Ishikawa (cell line): ENCODE measurements around the gene HLA-F.

Source experiments
- CEBPB ChIP-seq: IDR thresholded peaks from 2 replicates; pipeline ENCODE4 v1.6.1; 2012
- CREB1 ChIP-seq: IDR thresholded peaks from 2 replicates; pipeline ENCODE4 v1.6.1; 2012; ENCODE audit warnings: low read depth
- EGR1 ChIP-seq: IDR thresholded peaks from 2 replicates; pipeline ENCODE4 v1.6.1; 2012
- EP300 ChIP-seq: IDR thresholded peaks from 2 replicates; pipeline ENCODE4 v1.6.1; 2012; ENCODE audit warnings: borderline replicate concordance
- FOXM1 ChIP-seq: IDR thresholded peaks from 2 replicates; pipeline ENCODE4 v1.6.1; 2012; ENCODE audit warnings: low read depth, borderline replicate concordance
- MAX ChIP-seq: IDR thresholded peaks from 2 replicates; pipeline ENCODE4 v1.6.1; 2012
- NFIC ChIP-seq: IDR thresholded peaks from 2 replicates; pipeline ENCODE4 v1.6.1; 2012
- RAD21 ChIP-seq: IDR thresholded peaks from 2 replicates; pipeline ENCODE4 v1.6.1; 2012; ENCODE audit warnings: low read depth
- TAF1 ChIP-seq: IDR thresholded peaks from 2 replicates; pipeline ENCODE4 v1.6.1; 2012; ENCODE audit warnings: low read depth, mild to moderate bottlenecking
- TCF12 ChIP-seq: IDR thresholded peaks from 2 replicates; pipeline ENCODE4 v1.6.1; 2012; ENCODE audit warnings: low read depth
- TEAD4 ChIP-seq: IDR thresholded peaks from 2 replicates; pipeline ENCODE4 v1.6.1; 2012
- USF1 ChIP-seq: IDR thresholded peaks from 2 replicates; pipeline ENCODE4 v1.6.1; 2012
- YY1 ChIP-seq: IDR thresholded peaks from 2 replicates; pipeline ENCODE4 v1.6.1; 2012; ENCODE audit warnings: low read depth
- ZBTB7A ChIP-seq: IDR thresholded peaks from 2 replicates; pipeline ENCODE4 v1.6.1; 2012; ENCODE audit warnings: low read depth
- TF ChIP-seq, protein P1 (sequence below): IDR thresholded peaks from 2 replicates; pipeline ENCODE4 v1.6.1; 2012; ENCODE audit warnings: low read depth, mild to moderate bottlenecking

The HLA-F gene

DNA sequence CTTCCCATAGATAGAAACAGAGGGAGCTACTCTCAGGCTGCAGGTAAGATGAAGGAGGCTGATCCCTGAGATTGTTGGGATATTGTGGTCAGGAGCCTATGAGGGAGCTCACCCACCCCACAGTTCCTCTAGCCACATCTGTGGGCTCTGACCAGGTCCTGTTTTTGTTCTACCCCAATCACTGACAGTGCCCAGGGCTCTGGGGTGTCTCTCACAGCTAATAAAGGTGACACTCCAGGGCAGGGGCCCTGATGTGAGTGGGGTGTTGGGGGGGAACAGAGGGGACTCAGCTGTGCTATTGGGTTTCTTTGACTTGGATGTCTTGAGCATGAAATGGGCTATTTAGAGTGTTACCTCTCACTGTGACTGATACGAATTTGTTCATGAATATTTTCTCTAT lies 2.8 kb downstream of the HLA-F start:
- TF ChIP-seq USF1 (no peak), FOXM1 (no peak), NFIC (no peak), EGR1 (no peak), ZBTB7A (no peak), CEBPB (no peak), TCF12 (no peak), MAX (no peak), CREB1 (no peak), TEAD4 (no peak), RAD21 (no peak), TAF1 (no peak), YY1 (no peak), EP300 (no peak)
- TF ChIP-seq, protein P1, sequence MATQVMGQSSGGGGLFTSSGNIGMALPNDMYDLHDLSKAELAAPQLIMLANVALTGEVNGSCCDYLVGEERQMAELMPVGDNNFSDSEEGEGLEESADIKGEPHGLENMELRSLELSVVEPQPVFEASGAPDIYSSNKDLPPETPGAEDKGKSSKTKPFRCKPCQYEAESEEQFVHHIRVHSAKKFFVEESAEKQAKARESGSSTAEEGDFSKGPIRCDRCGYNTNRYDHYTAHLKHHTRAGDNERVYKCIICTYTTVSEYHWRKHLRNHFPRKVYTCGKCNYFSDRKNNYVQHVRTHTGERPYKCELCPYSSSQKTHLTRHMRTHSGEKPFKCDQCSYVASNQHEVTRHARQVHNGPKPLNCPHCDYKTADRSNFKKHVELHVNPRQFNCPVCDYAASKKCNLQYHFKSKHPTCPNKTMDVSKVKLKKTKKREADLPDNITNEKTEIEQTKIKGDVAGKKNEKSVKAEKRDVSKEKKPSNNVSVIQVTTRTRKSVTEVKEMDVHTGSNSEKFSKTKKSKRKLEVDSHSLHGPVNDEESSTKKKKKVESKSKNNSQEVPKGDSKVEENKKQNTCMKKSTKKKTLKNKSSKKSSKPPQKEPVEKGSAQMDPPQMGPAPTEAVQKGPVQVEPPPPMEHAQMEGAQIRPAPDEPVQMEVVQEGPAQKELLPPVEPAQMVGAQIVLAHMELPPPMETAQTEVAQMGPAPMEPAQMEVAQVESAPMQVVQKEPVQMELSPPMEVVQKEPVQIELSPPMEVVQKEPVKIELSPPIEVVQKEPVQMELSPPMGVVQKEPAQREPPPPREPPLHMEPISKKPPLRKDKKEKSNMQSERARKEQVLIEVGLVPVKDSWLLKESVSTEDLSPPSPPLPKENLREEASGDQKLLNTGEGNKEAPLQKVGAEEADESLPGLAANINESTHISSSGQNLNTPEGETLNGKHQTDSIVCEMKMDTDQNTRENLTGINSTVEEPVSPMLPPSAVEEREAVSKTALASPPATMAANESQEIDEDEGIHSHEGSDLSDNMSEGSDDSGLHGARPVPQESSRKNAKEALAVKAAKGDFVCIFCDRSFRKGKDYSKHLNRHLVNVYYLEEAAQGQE: no peak

DNA sequence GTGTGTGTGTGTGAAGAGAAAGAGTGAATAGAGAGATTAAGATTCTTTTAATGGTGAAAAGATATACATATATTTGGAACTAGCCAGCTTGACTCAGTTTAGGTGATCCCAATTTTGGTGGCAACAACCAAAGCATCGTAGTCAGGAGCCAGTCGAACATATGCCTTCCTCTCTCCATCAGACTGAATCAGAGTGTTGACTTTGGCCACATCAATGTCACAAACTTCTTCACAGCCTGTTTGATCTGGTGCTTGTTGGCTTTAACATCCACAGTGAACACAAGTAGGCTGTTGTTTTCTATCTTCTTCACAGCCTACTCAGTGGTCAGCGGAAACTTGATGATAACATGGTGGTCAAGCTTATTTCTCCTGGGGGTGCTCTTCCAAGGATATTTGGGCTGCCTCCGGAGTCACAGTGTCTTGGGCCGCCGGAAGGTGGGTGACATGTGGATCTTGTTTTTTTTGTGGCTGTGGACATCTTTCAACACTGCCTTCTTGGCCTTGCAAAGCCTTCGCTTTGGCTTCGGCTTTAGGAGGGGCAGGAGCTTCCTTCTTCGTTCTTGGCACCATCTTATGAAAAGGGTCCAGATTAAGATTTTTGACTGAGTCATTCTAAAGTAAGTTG lies 3.4 kb downstream of the HLA-F start:
- TF ChIP-seq YY1 (no peak), RAD21 (no peak), TEAD4 (no peak), TAF1 (no peak), ZBTB7A (no peak), TCF12 (no peak), CEBPB (no peak), EP300 (no peak), FOXM1 (no peak)
- TF ChIP-seq, protein P1: no peak

DNA sequence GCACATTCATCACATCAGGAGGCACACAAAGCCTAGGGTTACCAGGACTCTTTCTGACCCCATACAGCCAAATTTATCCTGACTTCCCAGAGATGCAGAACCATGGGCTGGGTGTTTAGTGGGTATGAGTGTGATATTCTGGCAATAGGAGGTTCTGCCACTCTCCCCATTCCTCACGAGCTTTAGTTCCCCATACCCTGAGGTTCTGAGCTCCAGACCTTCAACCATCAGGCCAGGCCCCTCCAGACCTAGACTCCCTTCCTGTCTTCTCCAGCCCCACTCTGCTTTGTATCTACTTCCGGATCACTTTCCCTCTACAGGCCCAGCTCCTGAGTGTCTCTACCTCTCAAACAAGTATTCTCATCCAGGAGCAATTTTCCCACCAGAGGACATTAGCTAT lies 4.4 kb downstream of the HLA-F start:
- no peak for TF ChIP-seq TEAD4
- no peak for TF ChIP-seq NFIC
- TF ChIP-seq, protein P1: no peak
- TF ChIP-seq YY1: no peak
- TF ChIP-seq TAF1: no peak
- TF ChIP-seq USF1: no peak
- no peak for TF ChIP-seq MAX
- TF ChIP-seq FOXM1: no peak

DNA sequence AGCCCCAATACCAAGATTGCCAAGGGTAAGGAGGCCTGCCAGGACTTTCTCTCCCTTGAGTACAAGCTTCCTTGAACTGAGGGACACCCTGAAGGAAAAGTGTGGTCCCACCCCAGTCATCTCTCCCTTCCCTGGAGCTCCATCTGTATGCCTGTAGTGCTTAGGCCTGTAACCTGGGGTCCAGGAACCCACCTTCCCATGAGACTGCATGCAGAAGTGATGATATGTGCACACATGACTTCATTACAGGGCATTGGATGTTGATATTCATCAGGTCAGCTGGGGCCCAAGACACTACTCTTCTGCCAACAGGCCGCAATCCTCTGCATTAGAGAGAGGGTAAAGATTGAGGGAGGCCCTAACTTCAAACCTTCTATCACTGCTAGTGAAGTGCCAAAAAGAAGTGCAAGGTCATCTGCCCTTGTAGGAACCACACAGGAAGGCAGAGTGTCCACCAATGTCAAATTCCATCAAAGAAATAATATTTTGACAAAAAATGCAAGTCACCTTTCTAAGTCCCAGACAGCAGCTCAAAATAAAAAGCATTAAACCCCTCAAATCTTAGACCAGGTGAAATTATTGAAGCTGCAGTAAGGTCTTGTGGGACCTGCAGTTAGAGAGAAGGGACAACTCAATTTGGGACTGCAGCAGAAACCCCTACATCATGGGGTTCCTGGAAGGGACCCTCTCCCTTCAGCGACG lies 5.1 kb downstream of the HLA-F start:
- TF ChIP-seq ZBTB7A (no peak), FOXM1 (no peak), EGR1 (no peak), TEAD4 (no peak), CEBPB (no peak)
- TF ChIP-seq, protein P1: no peak
